Activated naive CD8-positive, alpha-beta T cell treated with anti-CD3 and anti-CD28 coated beads for 36 hours (primary cell): ENCODE results near the gene GOLGA3. TPM values are rescaled to one million over a fixed set of nuclear protein-coding genes. Genes with fewer than 3 reads are reported as not detected.
"Not testable (repeated sequence)": the region's sequence is repeated elsewhere in the genome, so short reads cannot be mapped to it uniquely, and the experiment has no call there.

Experiments used
- DNase-seq: peaks from one replicate; pipeline ENCODE4 v3.0.0; 2021
- H3K27ac Mint-ChIP-seq: one replicate; pipeline ENCODE4 v1.8.0; 2022; ENCODE audit warnings: mild to moderate bottlenecking, moderate library complexity, mixed read lengths
- H3K27me3 Mint-ChIP-seq: one replicate; pipeline ENCODE4 v1.8.0; 2022; ENCODE audit warnings: mild to moderate bottlenecking, mixed read lengths
- H3K36me3 Mint-ChIP-seq: one replicate; pipeline ENCODE4 v1.8.0; 2021; ENCODE audit warnings: mild to moderate bottlenecking, mixed read lengths
- H3K4me1 Mint-ChIP-seq: one replicate; pipeline ENCODE4 v1.8.0; 2021; ENCODE audit warnings: mixed read lengths
- H3K4me3 Mint-ChIP-seq: one replicate; pipeline ENCODE4 v1.8.0; 2022; ENCODE audit warnings: mild to moderate bottlenecking, moderate library complexity, mixed read lengths
- H3K9me3 Mint-ChIP-seq: one replicate; pipeline ENCODE4 v1.8.0; 2022; ENCODE audit warnings: mixed read lengths
- total RNA-seq, 2 experiments: library from RNA; stranded (reverse); gene quantifications; one replicate each; pipeline ENCODE4 v1.2.3, GENCODE V29; 2021

The GOLGA3 gene
- total RNA-seq, 2 experiments from 2014 or later, result 51.5 to 57.2 TPM

GRCh38 chr12:132835076-132836025 lies 6.7 kb upstream of the GOLGA3 start:
- Mint-ChIP-seq H3K27me3 (no peaks in the 10 kb centered on the region), H3K9me3 (no peaks in the 10 kb centered on the region), H3K4me3 (peak overlapping the region; percentile 66), H3K4me1 (peaks cover 41% of the 10 kb centered on the region), H3K36me3 (peaks cover 38% of the 10 kb centered on the region), H3K27ac (peak overlapping the region; percentile 95)
- DNase-seq, result no peak

GRCh38 chr12:132834181-132834711 lies 5.6 kb upstream of the GOLGA3 start:
- peak overlapping the region; percentile 95 for H3K27ac Mint-ChIP-seq
- H3K4me3 Mint-ChIP-seq, result peak overlapping the region; percentile 66
- peaks cover 31% of the 10 kb centered on the region for H3K36me3 Mint-ChIP-seq
- H3K4me1 Mint-ChIP-seq, result peaks cover 43% of the 10 kb centered on the region
- H3K9me3 Mint-ChIP-seq, result no peaks in the 10 kb centered on the region
- DNase-seq, result peak; percentile 33
- no peaks in the 10 kb centered on the region for H3K27me3 Mint-ChIP-seq

GRCh38 chr12:132833341-132833740 lies 4.7 kb upstream of the GOLGA3 start:
- DNase-seq, result no peak
- Mint-ChIP-seq H3K27me3 (no peaks in the 10 kb centered on the region), H3K4me3 (no peak overlapping the region), H3K36me3 (peaks cover 25% of the 10 kb centered on the region), H3K4me1 (peaks cover 43% of the 10 kb centered on the region), H3K27ac (peak overlapping the region; percentile 95), H3K9me3 (no peaks in the 10 kb centered on the region)

GRCh38 chr12:132831771-132832170 lies 3.1 kb upstream of the GOLGA3 start:
- H3K4me1 Mint-ChIP-seq, result peaks cover 48% of the 10 kb centered on the region

GRCh38 chr12:132827763-132828703 lies 636 bp downstream of the GOLGA3 start:
- Mint-ChIP-seq H3K4me1 (peaks cover 33% of the 10 kb centered on the region), H3K4me3 (peak overlapping the region; percentile 92), H3K9me3 (no peaks in the 10 kb centered on the region), H3K27me3 (no peaks in the 10 kb centered on the region), H3K27ac (peak overlapping the region; percentile 93), H3K36me3 (peaks cover 42% of the 10 kb centered on the region)
- peak; percentile 43 for DNase-seq

More at GRCh38 chr12:132831771-132832170, 3.1 kb upstream of the GOLGA3 start:
- Mint-ChIP-seq H3K4me3 (no peak overlapping the region), H3K27me3 (no peaks in the 10 kb centered on the region), H3K27ac (no peak overlapping the region), H3K36me3 (peaks cover 40% of the 10 kb centered on the region), H3K9me3 (no peaks in the 10 kb centered on the region)
- no peak for DNase-seq

DNA sequence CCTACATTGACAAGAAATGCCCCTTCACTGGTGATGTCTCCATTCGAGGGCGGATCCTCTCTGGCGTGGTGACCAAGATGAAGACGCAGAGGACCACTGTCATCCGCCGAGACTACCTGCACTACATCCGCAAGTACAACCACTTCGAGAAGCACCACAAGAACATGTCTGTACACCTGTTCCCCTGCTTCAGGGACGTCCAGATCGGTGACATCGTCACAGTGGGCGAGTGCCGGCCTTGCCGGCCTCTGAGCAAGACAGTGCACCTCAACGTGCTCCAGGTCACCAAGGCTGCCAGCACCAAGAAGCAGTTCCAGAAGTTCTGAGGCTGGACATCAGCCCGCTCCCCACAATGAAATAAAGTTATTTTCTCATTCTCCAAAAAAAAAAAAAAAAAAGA lies 2.8 kb downstream of the GOLGA3 start:
- no peak overlapping the region for H3K27ac Mint-ChIP-seq
- H3K9me3 Mint-ChIP-seq, result no peaks in the 10 kb centered on the region
- peaks cover 41% of the 10 kb centered on the region for H3K36me3 Mint-ChIP-seq
- no peak overlapping the region for H3K4me3 Mint-ChIP-seq
- peaks cover 30% of the 10 kb centered on the region for H3K4me1 Mint-ChIP-seq
- no peaks in the 10 kb centered on the region for H3K27me3 Mint-ChIP-seq
- DNase-seq, result no peak

GRCh38 chr12:132825089-132825488 lies 3.6 kb downstream of the GOLGA3 start:
- no peak overlapping the region for H3K27ac Mint-ChIP-seq
- peaks cover 46% of the 10 kb centered on the region for H3K36me3 Mint-ChIP-seq
- H3K4me3 Mint-ChIP-seq, result no peak overlapping the region
- H3K9me3 Mint-ChIP-seq, result no peaks in the 10 kb centered on the region
- no peak for DNase-seq
- H3K4me1 Mint-ChIP-seq, result peaks cover 30% of the 10 kb centered on the region
- H3K27me3 Mint-ChIP-seq, result no peaks in the 10 kb centered on the region

DNA sequence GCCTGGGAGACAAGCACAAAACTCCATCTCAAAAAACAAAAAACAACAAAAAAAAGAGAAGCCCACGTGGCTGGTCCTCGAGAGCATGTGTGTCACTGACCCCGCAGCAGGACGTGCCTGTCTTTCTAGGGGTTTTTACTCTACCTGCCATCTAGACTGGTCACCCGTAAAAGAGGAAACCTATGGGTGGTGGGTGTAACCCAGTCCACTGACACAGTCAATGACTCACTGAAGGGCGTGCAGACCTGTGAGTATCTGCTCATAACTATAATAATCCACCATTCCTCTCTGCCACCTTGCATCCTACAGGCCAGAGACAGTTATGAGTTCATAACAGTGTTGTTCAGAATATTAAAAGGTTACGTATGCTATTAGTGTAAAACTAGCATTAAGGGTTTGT lies 4.6 kb downstream of the GOLGA3 start:
- H3K36me3 Mint-ChIP-seq, result peaks cover 50% of the 10 kb centered on the region
- no peak for DNase-seq
- no peak overlapping the region for H3K27ac Mint-ChIP-seq
- no peaks in the 10 kb centered on the region for H3K9me3 Mint-ChIP-seq
- peaks cover 30% of the 10 kb centered on the region for H3K4me1 Mint-ChIP-seq
- no peak overlapping the region for H3K4me3 Mint-ChIP-seq
- no peaks in the 10 kb centered on the region for H3K27me3 Mint-ChIP-seq

DNA sequence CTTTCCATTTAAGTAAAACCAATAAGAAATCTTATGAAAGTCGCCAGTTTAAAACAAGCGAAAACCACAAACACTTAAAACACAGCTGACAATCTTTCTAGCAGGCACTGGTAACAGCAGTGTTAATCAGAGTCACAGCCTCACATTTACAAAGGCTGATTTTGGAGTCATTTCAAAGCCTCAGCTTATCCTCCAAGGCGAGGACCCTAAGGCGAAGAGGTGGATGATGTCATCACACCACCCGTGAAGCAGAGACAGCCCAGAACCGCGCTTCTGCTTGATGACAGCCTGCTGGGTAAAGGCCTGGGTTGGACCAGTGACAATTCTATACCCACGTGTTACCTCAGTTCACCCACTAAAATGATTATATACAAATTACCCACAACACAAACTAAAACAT lies 10.1 kb downstream of the GOLGA3 start:
- Mint-ChIP-seq H3K27me3 (no peaks in the 10 kb centered on the region), H3K4me3 (no peak overlapping the region), H3K27ac (no peak overlapping the region), H3K4me1 (peaks cover 6% of the 10 kb centered on the region), H3K36me3 (peaks cover 38% of the 10 kb centered on the region), H3K9me3 (no peaks in the 10 kb centered on the region)
- DNase-seq, result no peak

DNA sequence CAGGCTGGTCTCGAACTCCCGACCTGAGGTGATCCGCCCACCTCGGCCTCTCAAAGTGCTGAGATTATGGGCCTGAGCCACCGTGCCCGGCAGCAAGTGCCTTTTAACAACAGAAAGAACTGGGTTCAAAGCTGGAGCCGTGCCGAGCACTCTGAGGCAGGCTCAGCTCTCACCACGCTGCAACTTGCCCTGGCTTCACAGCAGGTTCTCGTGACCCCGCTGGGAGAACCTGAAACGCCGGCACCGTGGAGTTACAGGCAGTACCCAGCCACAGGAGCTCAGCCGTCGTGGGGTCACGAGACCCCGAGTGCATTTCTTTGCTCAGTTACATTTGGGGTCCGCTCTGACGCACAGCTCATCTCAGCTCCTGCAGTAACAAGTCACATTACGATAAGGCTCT lies 14.4 kb downstream of the GOLGA3 start:
- H3K27ac Mint-ChIP-seq, result no peak overlapping the region
- no peaks in the 10 kb centered on the region for H3K9me3 Mint-ChIP-seq
- peaks cover 20% of the 10 kb centered on the region for H3K4me1 Mint-ChIP-seq
- no peaks in the 10 kb centered on the region for H3K27me3 Mint-ChIP-seq
- no peak overlapping the region for H3K4me3 Mint-ChIP-seq
- H3K36me3 Mint-ChIP-seq, result peaks cover 42% of the 10 kb centered on the region
- no peak for DNase-seq

DNA sequence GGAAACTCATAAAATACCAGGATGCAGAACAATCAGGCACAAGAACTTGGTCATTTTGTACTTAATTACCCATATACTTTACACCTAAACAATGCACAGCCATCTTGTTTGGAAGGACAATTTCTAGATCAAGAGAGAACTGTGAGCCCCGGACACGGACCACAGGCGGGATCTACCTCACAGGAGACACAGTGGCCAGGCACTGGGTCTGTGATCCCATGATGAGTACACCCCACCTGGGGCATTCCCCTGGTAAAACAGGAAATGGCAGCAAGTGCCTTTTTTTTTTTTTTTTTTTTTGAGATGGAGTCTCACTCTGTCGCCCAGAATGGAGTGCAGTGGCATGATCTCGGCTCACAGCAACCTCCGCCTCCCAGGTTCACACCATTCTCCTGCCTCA lies 15.2 kb downstream of the GOLGA3 start:
- H3K9me3 Mint-ChIP-seq, result no peaks in the 10 kb centered on the region
- no peaks in the 10 kb centered on the region for H3K27me3 Mint-ChIP-seq
- peaks cover 23% of the 10 kb centered on the region for H3K4me1 Mint-ChIP-seq
- H3K27ac Mint-ChIP-seq, result no peak overlapping the region
- no peak overlapping the region for H3K4me3 Mint-ChIP-seq
- no peak for DNase-seq
- peaks cover 39% of the 10 kb centered on the region for H3K36me3 Mint-ChIP-seq

- Mint-ChIP-seq H3K27me3 (no peaks in the 10 kb centered on the region), H3K4me3 (no peak overlapping the region), H3K27ac (peak overlapping the region; percentile 32), H3K9me3 (no peaks in the 10 kb centered on the region), H3K36me3 (peaks cover 39% of the 10 kb centered on the region), H3K4me1 (peaks cover 23% of the 10 kb centered on the region)
- DNase-seq, result peak; percentile 22
Observed at GRCh38 chr12:132812631-132813305, 15.9 kb downstream of the GOLGA3 start.

DNA sequence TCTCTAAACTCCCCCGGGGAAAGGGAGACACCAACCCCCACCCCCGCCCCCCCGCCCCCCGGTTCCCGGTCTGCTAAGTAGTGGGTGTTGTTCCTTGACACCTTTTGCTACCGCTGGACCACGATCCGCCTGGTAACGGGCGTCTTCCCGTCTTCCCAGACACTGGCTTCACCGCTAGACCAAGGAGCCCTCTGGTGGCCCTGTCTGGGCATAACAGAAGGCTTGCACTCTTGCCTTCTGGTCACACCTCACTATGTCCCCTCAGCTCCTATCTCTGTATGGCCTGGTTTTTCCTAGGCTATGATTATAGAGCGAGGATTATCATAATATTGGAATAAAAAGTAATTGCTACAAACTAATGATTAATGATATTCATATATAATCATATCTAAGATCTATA lies 19.3 kb downstream of the GOLGA3 start:
- H3K9me3 Mint-ChIP-seq, result not testable (repeated sequence)

GRCh38 chr12:132807295-132808092 lies 21.2 kb downstream of the GOLGA3 start:
- Mint-ChIP-seq H3K4me3 (no peak overlapping the region), H3K27me3 (no peaks in the 10 kb centered on the region), H3K36me3 (peaks cover 48% of the 10 kb centered on the region), H3K9me3 (no peaks in the 10 kb centered on the region), H3K27ac (no peak overlapping the region), H3K4me1 (peaks cover 29% of the 10 kb centered on the region)
- no peak for DNase-seq

More for the DNA sequence above, 19.3 kb downstream of the GOLGA3 start:
- peaks cover 51% of the 10 kb centered on the region for H3K36me3 Mint-ChIP-seq
- peak; percentile 21 for DNase-seq
- H3K27ac Mint-ChIP-seq, H3K4me3 Mint-ChIP-seq, H3K27me3 Mint-ChIP-seq: not testable (repeated sequence)
- H3K4me1 Mint-ChIP-seq, result peaks cover 39% of the 10 kb centered on the region
